ENCODE data around the gene E2F1.

DNA sequence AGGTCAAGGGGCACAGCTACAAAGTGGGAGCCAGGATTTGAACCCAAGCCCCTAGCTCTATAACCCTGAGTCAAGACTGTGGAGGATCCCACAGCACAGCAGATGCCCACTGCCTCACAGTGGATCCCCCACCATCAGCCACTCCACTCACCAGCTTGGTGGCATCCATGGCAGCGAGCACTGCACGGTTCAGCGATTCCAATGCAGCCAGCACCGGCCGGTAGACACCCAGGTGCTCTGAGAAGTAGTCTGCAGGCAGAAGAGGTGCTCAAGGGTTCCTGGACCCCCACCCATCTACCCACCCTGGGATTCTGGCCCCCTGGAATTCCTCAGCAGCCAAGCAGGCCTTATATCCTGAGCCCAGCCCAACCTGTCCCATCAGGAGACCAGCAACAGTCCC is 17.0 kb downstream of the E2F1 start:
- TF ChIP-seq, protein P1, sequence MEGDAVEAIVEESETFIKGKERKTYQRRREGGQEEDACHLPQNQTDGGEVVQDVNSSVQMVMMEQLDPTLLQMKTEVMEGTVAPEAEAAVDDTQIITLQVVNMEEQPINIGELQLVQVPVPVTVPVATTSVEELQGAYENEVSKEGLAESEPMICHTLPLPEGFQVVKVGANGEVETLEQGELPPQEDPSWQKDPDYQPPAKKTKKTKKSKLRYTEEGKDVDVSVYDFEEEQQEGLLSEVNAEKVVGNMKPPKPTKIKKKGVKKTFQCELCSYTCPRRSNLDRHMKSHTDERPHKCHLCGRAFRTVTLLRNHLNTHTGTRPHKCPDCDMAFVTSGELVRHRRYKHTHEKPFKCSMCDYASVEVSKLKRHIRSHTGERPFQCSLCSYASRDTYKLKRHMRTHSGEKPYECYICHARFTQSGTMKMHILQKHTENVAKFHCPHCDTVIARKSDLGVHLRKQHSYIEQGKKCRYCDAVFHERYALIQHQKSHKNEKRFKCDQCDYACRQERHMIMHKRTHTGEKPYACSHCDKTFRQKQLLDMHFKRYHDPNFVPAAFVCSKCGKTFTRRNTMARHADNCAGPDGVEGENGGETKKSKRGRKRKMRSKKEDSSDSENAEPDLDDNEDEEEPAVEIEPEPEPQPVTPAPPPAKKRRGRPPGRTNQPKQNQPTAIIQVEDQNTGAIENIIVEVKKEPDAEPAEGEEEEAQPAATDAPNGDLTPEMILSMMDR (IDR thresholded peaks at IDR 0.05), result no peak
- TF ChIP-seq EP300 (IDR thresholded peaks at IDR 0.05), result no peak
- no peak for TF ChIP-seq POLR2AphosphoS5 (IDR thresholded peaks at IDR 0.05)
- no peak for TF ChIP-seq POLR2A (IDR thresholded peaks at IDR 0.05; ENCODE audit: low read depth)

All from esophagus muscularis mucosa (tissue), 4 donors.